Stimulated activated effector memory CD8-positive, alpha-beta T cell treated with anti-CD3 and anti-CD28 coated beads, Interleukin-12 subunit alpha, Interleukin-12 subunit beta, amount 100 ng/mL, for 72 hours (primary cell): ENCODE data around the gene NR2C1.
A peak's percentile ranks its signal among the peaks of the same experiment; 100 is the strongest.
"Not testable (repeated sequence)": the region's sequence is repeated elsewhere in the genome, so short reads cannot be mapped to it uniquely, and the experiment has no call there.

ENCODE experiments used
- ATAC-seq: fragments of 150-1000 bp; cut with Tn5 transposase; 2 replicates; pipeline ENCODE4 v1.10.0; 2021
- DNase-seq, 2 donors: peaks; one replicate each; pipeline ENCODE4 v3.0.0; 2021 to 2022; ENCODE audit warnings: low spot score in 2 of 2
- H3K27ac Mint-ChIP-seq: one replicate; pipeline ENCODE4 v1.8.0; 2022; ENCODE audit warnings: mild to moderate bottlenecking, mixed read lengths
- H3K36me3 Mint-ChIP-seq: one replicate; pipeline ENCODE4 v1.8.0; 2022; ENCODE audit warnings: mild to moderate bottlenecking, mixed read lengths
- H3K4me1 Mint-ChIP-seq: one replicate; pipeline ENCODE4 v1.8.0; 2022; ENCODE audit warnings: mixed read lengths
- H3K4me3 Mint-ChIP-seq: one replicate; pipeline ENCODE4 v1.8.0; 2022; ENCODE audit warnings: mild to moderate bottlenecking, mixed read lengths
- H3K9me3 Mint-ChIP-seq: one replicate; pipeline ENCODE4 v1.8.0; 2022; ENCODE audit warnings: mixed read lengths

NR2C1 gene

DNA sequence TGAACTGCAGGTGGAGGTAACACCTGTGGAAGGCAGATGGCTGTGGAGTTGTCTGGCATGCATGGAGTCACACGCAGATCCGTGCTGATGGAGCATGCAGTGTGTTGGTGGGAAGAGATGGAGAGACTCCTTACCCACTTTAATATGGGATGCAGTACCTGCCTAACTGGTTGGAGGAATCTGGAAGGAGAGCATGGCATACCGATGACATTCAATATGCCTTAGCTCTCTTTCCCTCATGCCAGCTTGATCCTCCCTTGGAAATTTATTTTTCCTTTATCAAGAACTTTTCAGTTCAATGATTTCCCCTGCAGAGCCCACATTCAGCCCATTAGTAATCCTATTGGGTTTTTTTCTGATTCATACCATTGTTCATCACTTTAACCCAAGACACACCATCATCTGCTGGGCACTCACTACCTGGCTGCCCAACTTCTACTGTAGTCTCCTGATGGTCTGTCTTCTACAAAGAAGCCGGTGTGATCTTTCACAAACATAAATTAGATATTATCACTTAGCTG is 25.9 kb upstream of the NR2C1 start:
- DNase-seq (no peak), ATAC-seq (no peak)
- Mint-ChIP-seq H3K36me3 (no peaks in the 10 kb centered on the region), H3K9me3 (no peaks in the 10 kb centered on the region), H3K4me1 (peaks cover 7% of the 10 kb centered on the region), H3K4me3 (no peak overlapping the region), H3K27ac (no peak overlapping the region)

DNA sequence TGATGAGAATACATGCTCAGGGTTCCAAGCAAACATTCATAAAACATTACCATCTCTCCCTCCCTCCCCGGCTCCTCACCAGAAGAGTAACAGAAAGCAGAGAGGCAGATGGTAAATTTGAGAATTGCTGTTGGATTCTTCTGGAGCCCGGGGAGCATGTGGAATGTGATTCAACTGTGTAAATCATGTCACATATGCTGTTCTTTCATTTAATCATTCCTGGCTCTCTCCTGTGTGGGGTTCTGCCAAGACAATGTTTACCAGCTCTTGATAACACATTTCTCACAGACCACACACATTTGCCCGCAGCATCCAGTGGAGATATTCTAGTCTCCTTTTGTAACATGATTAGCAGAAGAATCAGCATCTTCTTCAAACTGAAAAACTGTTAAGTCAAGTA is 23.4 kb upstream of the NR2C1 start:
- no peak overlapping the region for H3K4me3 Mint-ChIP-seq
- no peak for DNase-seq
- no peak overlapping the region for H3K27ac Mint-ChIP-seq
- no peak for ATAC-seq
- no peaks in the 10 kb centered on the region for H3K4me1 Mint-ChIP-seq
- H3K9me3 Mint-ChIP-seq: no peaks in the 10 kb centered on the region
- no peaks in the 10 kb centered on the region for H3K36me3 Mint-ChIP-seq

DNA sequence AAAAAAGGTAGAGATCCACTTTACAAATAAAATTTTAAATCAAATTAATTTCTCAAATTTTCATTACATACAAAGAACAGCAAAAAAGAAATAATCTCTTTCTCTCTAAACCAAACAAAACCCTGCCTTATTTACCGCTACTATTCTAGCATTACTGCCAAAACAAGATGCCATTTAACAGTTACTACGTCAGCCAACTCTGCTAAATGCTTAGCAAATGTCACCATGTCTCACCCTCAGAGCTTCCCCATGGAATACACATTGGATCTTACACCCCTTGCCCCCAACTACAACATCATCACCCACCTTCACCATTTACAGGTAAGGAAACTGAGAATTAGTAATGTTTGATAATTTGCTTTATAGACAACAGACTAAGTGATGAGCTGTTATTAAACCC is 23.0 kb upstream of the NR2C1 start:
- no peak overlapping the region for H3K4me3 Mint-ChIP-seq
- DNase-seq: no peak
- H3K27ac Mint-ChIP-seq: no peak overlapping the region
- no peaks in the 10 kb centered on the region for H3K36me3 Mint-ChIP-seq
- ATAC-seq: no peak
- H3K4me1 Mint-ChIP-seq: no peaks in the 10 kb centered on the region
- no peaks in the 10 kb centered on the region for H3K9me3 Mint-ChIP-seq

DNA sequence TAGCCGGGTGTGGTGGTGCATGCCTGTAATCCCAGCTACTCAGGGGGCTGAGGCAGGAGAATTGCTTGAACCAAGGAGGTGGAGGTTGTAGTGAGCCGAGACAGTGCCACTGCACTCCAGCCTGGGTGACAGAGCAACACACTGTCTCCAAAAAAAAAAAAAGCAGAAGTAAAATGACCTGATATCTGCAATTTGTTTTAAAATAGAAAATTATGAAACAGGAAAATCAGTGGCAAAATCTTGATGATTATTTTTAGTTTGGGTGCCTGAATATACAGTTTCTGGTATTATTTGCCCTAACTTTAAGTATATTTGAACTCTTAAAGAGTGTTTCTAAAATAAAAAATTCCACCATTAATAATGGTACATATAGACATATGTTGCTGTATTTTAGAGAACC is 22.4 kb upstream of the NR2C1 start:
- H3K9me3 Mint-ChIP-seq, DNase-seq, H3K4me1 Mint-ChIP-seq, H3K27ac Mint-ChIP-seq, ATAC-seq, H3K36me3 Mint-ChIP-seq, H3K4me3 Mint-ChIP-seq: not testable (repeated sequence)

DNA sequence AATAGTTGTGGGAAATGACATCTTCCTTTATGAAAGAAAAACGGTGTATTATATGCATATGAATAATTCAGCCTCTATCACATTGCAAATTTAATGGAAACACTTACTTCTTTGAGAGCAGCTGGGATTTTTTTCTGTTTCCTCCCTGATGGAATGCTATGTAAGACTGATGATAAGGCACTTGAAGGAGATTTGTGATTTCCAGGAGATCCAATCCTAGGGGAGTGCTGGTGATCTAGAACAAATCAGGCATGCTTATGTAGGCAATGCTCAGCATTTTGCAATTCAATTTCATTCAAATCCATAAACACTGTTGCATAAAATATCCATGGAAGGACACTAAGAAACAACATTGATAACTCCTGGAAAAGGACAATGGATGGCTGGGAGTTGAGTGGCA is 16.0 kb upstream of the NR2C1 start:
- no peaks in the 10 kb centered on the region for H3K36me3 Mint-ChIP-seq
- no peak for DNase-seq
- ATAC-seq: no peak

DNA sequence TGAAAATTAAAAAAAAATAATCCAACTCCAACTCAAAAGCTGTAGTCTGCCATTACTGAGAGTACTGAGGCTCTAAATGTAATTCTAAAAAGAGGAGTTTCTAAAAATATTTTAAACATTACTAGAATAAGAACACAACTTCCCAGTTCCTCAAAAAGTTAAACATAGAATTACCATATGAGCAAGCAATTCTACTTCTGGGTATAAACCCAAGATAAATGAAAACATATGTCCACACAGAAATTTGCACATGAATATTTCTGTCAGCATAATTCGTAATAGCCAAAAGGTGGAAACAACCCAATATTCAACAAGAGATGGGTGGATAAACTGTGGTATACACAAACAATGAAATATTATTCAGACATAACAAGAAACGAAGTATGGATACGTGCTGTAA is 15.0 kb upstream of the NR2C1 start:
- no peak overlapping the region for H3K27ac Mint-ChIP-seq
- DNase-seq (no peak), ATAC-seq (no peak)

More for the DNA sequence above, 16.0 kb upstream of the NR2C1 start:
- no peak overlapping the region for H3K4me3 Mint-ChIP-seq
- H3K27ac Mint-ChIP-seq: no peak overlapping the region
- H3K4me1 Mint-ChIP-seq: no peaks in the 10 kb centered on the region
- H3K9me3 Mint-ChIP-seq: no peaks in the 10 kb centered on the region

DNA sequence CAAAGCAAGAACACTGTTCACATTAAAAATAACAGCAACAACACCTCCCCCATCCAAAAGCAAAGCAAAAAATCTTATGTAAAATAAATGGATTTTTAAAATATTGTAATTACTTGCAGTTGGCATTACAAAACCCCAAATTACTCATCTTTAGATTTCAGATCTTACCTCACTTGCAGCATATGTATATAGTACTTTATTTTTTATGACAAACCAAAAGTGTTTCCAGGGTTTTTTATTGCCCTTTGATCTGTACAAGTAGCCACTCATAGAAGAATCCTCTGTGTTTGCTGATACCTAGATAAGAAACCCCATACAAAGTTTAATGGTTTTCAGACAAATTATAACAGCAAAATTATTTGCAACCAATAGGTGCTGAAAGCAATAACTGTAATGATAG is 12.2 kb upstream of the NR2C1 start:
- peak; percentile 47 for ATAC-seq
- DNase-seq: no peak
- H3K36me3 Mint-ChIP-seq: no peaks in the 10 kb centered on the region

More for the DNA sequence above, 15.0 kb upstream of the NR2C1 start:
- Mint-ChIP-seq H3K9me3 (no peaks in the 10 kb centered on the region), H3K4me1 (no peaks in the 10 kb centered on the region), H3K36me3 (no peaks in the 10 kb centered on the region), H3K4me3 (no peak overlapping the region)

DNA sequence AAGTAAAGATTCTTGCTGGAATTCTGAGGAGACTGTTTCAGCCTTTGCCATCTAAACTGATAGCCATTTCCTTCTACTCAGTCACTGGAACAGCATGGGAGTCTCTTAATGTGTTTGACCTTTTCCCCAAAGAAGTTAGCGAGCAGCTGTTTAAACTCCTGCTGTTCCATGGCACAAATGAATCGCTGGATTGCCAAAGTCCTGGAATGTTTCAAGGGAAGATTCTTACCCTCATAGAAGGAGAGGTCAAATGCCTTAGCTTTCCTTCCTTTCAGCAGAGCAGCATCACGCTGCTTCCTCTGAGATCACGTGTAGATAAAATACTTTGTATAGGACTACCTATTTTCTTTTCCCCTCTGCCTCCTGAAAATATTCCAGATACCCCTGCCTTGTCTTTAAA is 10.5 kb upstream of the NR2C1 start:
- Mint-ChIP-seq H3K4me3 (no peak overlapping the region), H3K4me1 (no peaks in the 10 kb centered on the region), H3K9me3 (no peaks in the 10 kb centered on the region), H3K27ac (no peak overlapping the region), H3K36me3 (no peaks in the 10 kb centered on the region)
- ATAC-seq: no peak
- no peak for DNase-seq

More for the DNA sequence above, 12.2 kb upstream of the NR2C1 start:
- H3K9me3 Mint-ChIP-seq: no peaks in the 10 kb centered on the region
- no peak overlapping the region for H3K27ac Mint-ChIP-seq
- no peaks in the 10 kb centered on the region for H3K4me1 Mint-ChIP-seq
- H3K4me3 Mint-ChIP-seq: no peak overlapping the region

DNA sequence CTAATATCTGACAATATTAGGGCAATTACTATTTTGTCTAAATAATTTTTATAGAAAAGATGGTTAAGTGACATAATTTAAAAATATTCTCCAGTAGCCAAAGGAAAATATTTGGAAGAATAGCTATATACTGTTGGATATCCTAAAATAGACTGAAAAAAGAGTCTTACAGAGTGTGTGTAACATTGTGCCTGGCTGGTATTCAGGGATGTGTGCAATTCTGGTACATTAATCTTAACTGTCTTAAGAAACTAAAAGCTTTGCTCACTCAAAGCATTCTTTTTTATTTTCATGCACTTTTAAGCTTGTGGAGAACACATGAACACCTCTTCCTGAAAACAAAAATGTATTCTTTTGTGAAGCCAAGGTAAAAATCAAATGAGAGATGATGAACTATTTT is 10.1 kb upstream of the NR2C1 start:
- Mint-ChIP-seq H3K9me3 (no peaks in the 10 kb centered on the region), H3K4me1 (no peaks in the 10 kb centered on the region), H3K27ac (no peak overlapping the region), H3K36me3 (no peaks in the 10 kb centered on the region), H3K4me3 (no peak overlapping the region)
- DNase-seq (no peak), ATAC-seq (no peak)

DNA sequence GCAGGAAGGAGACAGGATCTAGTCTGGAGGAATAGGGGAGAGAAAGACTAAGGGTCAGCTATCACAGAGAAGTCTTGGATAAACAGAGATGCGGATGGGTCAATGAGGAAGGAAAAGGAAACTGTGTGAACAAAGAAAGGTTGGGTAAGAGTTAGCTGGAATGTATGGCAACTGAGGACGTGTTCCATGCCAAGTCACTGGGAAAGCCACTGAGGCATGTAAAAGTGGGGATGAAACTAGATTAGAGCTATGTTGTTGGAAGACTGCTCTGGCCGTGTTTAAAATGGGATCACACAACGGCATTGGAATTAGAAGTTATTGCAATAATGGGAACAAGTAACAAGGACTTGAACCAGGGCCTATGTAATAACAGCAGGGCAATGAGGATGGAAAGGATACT is 3.9 kb upstream of the NR2C1 start:
- DNase-seq: no peak
- Mint-ChIP-seq H3K9me3 (no peaks in the 10 kb centered on the region), H3K4me1 (peaks cover 5% of the 10 kb centered on the region), H3K4me3 (no peak overlapping the region), H3K36me3 (no peaks in the 10 kb centered on the region), H3K27ac (no peak overlapping the region)
- no peak for ATAC-seq

DNA sequence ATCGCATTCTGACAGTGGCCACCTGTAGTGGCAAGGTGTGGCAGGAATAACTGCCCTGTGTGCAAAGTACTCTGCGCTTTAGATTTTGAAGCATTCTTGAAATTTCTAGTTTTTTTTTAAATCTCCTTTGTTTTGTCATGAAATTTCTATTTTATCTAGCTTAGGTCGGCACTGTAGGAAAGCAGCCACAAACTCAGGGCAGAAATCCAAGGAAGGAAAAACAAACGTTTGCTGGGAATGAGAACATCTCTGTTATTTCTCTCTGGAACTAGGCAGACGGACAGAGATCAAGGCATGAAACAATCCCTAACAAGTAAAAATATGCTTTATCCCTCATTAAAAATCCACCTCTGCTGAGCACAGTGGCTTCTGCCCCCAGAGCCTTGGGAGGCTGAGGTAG is 1.3 kb upstream of the NR2C1 start:
- Mint-ChIP-seq H3K9me3 (no peaks in the 10 kb centered on the region), H3K4me3 (no peak overlapping the region), H3K4me1 (peaks cover 11% of the 10 kb centered on the region), H3K36me3 (no peaks in the 10 kb centered on the region), H3K27ac (no peak overlapping the region)
- DNase-seq (no peak), ATAC-seq (no peak)

DNA sequence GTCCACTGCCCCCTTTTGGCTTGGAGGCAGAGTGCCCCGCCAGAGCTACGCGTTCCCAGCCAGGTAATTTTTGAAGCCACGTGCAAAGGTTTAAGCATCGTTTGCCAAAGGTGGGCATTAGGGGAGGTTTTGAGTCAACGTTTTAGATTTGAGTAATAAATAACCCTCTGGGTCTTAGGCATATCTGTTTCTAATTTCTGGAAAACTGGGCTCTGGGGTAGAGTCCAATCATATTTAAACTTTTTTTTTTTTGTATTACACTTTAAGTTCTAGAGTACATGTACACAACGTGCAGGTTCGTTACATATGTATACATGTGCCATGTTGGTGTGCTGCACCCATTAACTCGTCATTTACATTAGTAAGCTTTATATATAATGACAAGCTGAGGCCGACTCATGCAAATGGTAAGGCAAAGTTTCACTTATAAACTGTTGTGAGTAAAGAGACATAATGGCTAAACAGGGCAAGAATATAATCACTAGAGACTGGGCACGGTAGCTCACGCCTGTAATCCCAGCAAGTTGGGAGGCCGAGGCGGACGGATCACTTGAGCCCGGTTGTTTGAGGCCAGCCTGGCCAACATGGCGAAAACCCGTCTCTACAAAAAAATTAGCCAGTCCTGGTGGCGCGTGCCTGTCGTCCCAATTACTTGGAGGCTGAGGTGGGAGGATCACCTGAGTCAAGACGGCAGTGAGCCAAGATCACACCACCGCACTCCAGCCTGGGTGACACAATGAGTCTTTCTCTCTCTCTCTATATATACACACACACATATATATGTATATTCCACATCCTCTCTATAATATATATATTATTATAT is 491 bp upstream of the NR2C1 start:
- peak overlapping the region; percentile 79 for H3K4me3 Mint-ChIP-seq
- ATAC-seq: no peak
- H3K4me1 Mint-ChIP-seq: peaks cover 11% of the 10 kb centered on the region
- peak overlapping the region; percentile 86 for H3K27ac Mint-ChIP-seq
- DNase-seq: no peak
- H3K9me3 Mint-ChIP-seq: no peaks in the 10 kb centered on the region
- H3K36me3 Mint-ChIP-seq: no peaks in the 10 kb centered on the region

DNA sequence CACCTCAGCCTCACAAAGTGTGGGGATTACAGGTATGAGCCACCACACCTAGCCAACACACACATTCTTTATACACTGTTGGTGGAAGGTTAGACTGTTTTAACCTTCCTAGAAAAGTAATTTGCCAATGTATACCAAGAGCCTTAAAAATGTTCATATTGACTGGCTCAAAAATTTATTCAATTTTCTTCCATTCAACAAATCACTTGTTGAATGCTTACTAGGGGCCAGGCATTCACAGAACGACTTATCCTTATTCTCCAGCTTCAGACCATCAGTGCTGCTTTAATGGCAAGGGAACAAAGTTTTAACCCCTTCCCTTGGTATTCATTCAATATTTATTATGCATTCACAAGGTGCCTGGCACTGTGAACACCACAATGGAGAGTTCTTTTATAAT is 3.0 kb downstream of the NR2C1 start:
- no peak overlapping the region for H3K27ac Mint-ChIP-seq
- no peak overlapping the region for H3K4me3 Mint-ChIP-seq
- H3K36me3 Mint-ChIP-seq: peaks cover 31% of the 10 kb centered on the region
- DNase-seq (no peak), ATAC-seq (no peak)
- no peaks in the 10 kb centered on the region for H3K9me3 Mint-ChIP-seq
- peaks cover 11% of the 10 kb centered on the region for H3K4me1 Mint-ChIP-seq

DNA sequence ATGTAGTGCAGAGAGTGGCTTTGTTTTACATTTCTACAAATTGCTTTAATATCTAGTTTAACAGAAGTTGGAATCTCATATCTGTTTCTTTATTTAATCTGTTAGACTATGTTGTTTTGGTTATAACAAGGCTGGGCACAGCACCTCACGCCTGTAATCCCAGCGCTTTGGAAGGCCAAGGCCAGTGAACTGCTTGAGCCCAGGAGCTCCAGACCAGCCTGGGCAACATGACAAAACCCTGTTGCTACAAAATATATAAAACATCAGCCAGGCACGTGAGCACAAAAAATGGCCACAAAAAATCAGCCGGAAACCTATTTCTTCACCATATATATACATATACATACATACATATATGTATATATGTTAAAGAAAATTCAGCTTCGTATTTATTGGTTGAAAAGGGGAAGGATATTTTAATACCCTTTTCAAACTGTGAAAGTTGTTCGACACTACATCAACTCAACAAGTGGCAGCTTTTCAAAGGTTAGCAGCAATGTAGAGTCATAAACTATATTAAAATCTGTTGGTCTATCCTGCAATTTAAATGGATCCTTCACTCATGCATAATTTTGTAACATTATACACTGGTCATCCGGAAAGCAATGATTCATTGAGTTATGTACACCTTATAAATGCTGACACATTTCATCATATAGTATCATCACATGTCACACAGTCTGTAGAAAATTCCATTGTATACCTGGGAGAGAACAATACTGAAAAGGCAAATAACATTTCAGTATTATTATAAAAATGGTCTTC is 7.1 kb downstream of the NR2C1 start:
- Mint-ChIP-seq H3K27ac (no peak overlapping the region), H3K36me3 (peaks cover 72% of the 10 kb centered on the region), H3K4me3 (no peak overlapping the region), H3K9me3 (no peaks in the 10 kb centered on the region), H3K4me1 (peaks cover 5% of the 10 kb centered on the region)
- ATAC-seq: no peak
- DNase-seq: no peak

DNA sequence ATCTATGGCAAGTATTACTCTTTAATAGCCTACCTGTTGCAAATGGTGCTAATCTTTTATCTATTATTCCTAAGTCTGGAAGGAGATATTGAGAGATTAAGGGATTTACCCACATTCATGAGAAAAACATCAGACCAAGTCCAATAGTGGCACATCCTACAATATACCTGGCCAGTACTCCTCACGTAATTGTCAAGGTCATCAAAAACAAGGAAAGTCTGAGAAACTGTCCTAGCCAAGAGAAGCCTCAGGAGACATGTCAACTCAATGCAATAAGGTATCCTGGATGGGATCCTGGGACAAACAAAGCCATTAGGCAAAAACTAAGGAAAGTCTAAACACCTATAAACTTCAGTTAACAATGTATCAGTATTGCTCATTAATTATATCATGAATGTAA is 12.5 kb downstream of the NR2C1 start:
- Mint-ChIP-seq H3K4me3 (no peak overlapping the region), H3K36me3 (peaks cover 100% of the 10 kb centered on the region), H3K27ac (no peak overlapping the region), H3K9me3 (no peaks in the 10 kb centered on the region), H3K4me1 (no peaks in the 10 kb centered on the region)
- no peak for DNase-seq
- ATAC-seq: no peak

DNA sequence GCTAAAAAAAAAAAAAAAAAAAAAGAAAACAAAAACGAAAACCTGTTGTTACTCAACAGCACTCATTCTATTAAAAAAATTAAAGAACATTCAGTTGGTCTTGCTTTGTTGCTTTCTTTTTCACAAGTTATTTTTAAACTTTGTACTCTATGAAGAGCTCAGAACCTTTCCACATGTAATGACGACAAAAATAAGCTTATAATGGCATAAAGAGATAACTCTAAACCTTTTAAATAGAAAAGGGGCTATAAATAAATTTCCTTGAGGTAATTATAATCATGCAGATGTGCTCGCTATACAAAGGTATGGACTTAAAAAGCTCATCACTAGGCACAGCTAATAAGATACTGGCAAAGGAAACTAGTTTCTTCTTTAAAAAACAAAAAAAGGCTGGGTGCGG is 13.4 kb downstream of the NR2C1 start:
- ATAC-seq (no peak), DNase-seq (no peak)
- Mint-ChIP-seq H3K4me1 (no peaks in the 10 kb centered on the region), H3K36me3 (peaks cover 100% of the 10 kb centered on the region), H3K4me3 (no peak overlapping the region), H3K9me3 (no peaks in the 10 kb centered on the region), H3K27ac (no peak overlapping the region)
